Smooth muscle cell (in vitro differentiated cells): ENCODE measurements around the gene ATG2A. TPM values are rescaled to one million over a fixed set of nuclear protein-coding genes. Genes with fewer than 3 reads are reported as not detected.

Source experiments
- DNase-seq: peaks from one replicate; lab custom pipeline; 2025; ENCODE audit not compliant: unreplicated experiment; lab: John Stamatoyannopoulos, UW
- H2AFZ ChIP-seq: fragments of 200-600 bp; sonication (generic); 2 replicates; pipeline ENCODE4 v1.6.0; 2016; ENCODE audit warnings: antibody characterized with exemption, low read depth, mild to moderate bottlenecking
- H3F3A ChIP-seq: fragments of 200-600 bp; sonication (generic); 2 replicates; pipeline ENCODE4 v1.6.0; 2017; ENCODE audit warnings: antibody characterized with exemption, low read depth
- H3K27ac ChIP-seq: fragments of 200-600 bp; sonication (generic); 2 replicates; pipeline ENCODE4 v1.5.1; 2016; ENCODE audit warnings: low read depth, mild to moderate bottlenecking
- H3K27me3 ChIP-seq: fragments of 200-600 bp; sonication (generic); 2 replicates; pipeline ENCODE4 v1.6.1; 2016; ENCODE audit warnings: low read depth, mild to moderate bottlenecking
- H3K36me3 ChIP-seq: fragments of 200-600 bp; sonication (generic); 2 replicates; pipeline ENCODE4 v1.5.1; 2016; ENCODE audit warnings: low read depth
- H3K4me1 ChIP-seq: fragments of 200-600 bp; sonication (generic); 2 replicates; pipeline ENCODE4 v1.5.1; 2016; ENCODE audit warnings: low read depth
- H3K4me2 ChIP-seq: fragments of 200-600 bp; sonication (generic); 2 replicates; pipeline ENCODE4 v1.6.0; 2016; ENCODE audit warnings: mild to moderate bottlenecking
- H3K4me3 ChIP-seq: fragments of 200-600 bp; sonication (generic); 2 replicates; pipeline ENCODE4 v1.5.1; 2016; ENCODE audit warnings: mild to moderate bottlenecking
- H3K79me2 ChIP-seq: fragments of 200-600 bp; sonication (generic); 2 replicates; pipeline ENCODE4 v1.6.0; 2016; ENCODE audit warnings: low read depth, mild to moderate bottlenecking
- H3K9ac ChIP-seq: fragments of 200-600 bp; sonication (generic); 2 replicates; pipeline ENCODE4 v1.6.0; 2016; ENCODE audit warnings: low read depth
- H3K9me3 ChIP-seq: fragments of 200-600 bp; sonication (generic); replicated peaks from 2 replicates; pipeline ENCODE4 v1.5.1; 2016; ENCODE audit warnings: low read depth
- H4K20me1 ChIP-seq: fragments of 200-600 bp; sonication (generic); 2 replicates; pipeline ENCODE4 v1.6.0; 2016; ENCODE audit warnings: low read depth
- WGBS: methylation state at CpG from one replicate; pipeline ENCODE4 v1.1.7; 2016; ENCODE audit warnings: low lambda C conversion rate; 5-methylcytosine and 5-hydroxymethylcytosine counted together
- polyA plus RNA-seq: library from polyadenylated mRNA; unstranded; fragments of >200 nt; fragmentation: Nextera tagmentation; extraction: Ambion mirVana; gene quantifications from 2 replicates; pipeline ENCODE4 v1.2.1, GENCODE V29; 2016
- total RNA-seq: library from RNA; depleted of rRNA; stranded (reverse); fragments of >200 nt; gene quantifications from 2 replicates; pipeline ENCODE4 v1.2.3, GENCODE V29; 2014
- TF ChIP-seq, protein P1 (sequence below): fragments of 200-600 bp; sonication (generic); IDR thresholded peaks from 2 replicates; pipeline ENCODE4 v1.5.1; 2017; ENCODE audit warnings: borderline replicate concordance, mild to moderate bottlenecking, antibody characterized with exemption; ENCODE audit not compliant: insufficient read depth, poor library complexity, severe bottlenecking

ATG2A gene
- total and polyA plus RNA-seq, 2 experiments from 2014 or later, result 4.9 to 6.2 TPM

DNA sequence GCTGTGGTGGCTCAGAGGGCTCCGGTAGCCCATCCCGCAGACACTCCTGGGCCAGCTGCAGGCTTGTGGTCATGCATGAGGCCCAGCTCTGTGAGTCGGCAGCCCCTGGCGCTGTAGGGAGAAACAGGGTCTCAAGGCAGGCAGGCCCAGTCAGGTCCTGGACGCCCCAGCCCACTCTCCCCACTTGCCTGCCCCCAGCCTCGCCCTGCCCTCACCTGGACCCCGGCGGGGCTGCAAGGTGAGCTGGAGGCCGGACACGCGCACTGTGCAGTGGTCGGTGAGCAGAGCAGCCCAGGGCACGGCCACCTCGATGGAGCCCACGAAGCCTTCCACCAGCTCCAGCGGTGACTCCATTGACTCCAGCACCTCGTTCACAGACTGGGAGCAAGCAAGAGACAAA is 2.9 kb downstream of the ATG2A start:
- Histone ChIP-seq H3K4me2 (no peak overlapping the region), H3K36me3 (no peaks in the 10 kb centered on the region), H3K27me3 (no peaks in the 10 kb centered on the region), H3K9ac (no peak overlapping the region), H3K4me3 (no peak overlapping the region), H3K27ac (no peak overlapping the region), H3K79me2 (peaks cover 18% of the 10 kb centered on the region), H3K9me3 (no peaks in the 10 kb centered on the region), H3K4me1 (peaks cover 17% of the 10 kb centered on the region), H2AFZ (no peak overlapping the region), H3F3A (peaks cover 6% of the 10 kb centered on the region), H4K20me1 (no peaks in the 10 kb centered on the region)
- WGBS, result 94% methylated on average over 17 of the region's 17 CpGs
- DNase-seq, result no peak
- TF ChIP-seq, protein P1, sequence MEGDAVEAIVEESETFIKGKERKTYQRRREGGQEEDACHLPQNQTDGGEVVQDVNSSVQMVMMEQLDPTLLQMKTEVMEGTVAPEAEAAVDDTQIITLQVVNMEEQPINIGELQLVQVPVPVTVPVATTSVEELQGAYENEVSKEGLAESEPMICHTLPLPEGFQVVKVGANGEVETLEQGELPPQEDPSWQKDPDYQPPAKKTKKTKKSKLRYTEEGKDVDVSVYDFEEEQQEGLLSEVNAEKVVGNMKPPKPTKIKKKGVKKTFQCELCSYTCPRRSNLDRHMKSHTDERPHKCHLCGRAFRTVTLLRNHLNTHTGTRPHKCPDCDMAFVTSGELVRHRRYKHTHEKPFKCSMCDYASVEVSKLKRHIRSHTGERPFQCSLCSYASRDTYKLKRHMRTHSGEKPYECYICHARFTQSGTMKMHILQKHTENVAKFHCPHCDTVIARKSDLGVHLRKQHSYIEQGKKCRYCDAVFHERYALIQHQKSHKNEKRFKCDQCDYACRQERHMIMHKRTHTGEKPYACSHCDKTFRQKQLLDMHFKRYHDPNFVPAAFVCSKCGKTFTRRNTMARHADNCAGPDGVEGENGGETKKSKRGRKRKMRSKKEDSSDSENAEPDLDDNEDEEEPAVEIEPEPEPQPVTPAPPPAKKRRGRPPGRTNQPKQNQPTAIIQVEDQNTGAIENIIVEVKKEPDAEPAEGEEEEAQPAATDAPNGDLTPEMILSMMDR, result no peak

DNA sequence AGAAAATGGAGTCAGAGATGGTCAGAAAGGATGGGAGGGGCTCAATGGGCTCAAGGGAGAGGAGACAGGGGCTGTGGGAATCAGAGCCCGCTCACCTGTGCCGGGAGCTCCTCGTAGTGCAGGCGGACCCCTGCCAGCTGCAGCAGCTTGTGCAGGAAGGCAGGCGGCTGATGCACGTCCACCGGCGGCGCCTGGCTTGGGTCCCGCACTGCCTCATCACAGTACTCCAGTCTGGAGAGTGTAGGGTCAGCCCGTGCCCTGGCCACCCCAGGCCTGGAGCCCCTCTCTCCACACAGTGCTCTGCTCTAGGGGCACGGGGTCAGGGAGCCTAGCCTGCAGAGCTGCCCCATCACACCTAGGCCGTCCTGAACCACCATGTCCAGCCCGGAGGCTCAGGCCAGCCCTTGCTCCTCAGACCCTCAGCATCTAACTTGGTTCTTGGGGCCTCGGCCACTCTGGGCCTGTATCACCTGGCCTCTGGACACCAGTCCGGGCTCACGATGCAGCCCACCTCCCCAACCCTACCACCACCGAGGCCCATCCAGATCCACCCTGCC is 3.8 kb downstream of the ATG2A start:
- Histone ChIP-seq H3K9ac (no peak overlapping the region), H3K36me3 (no peaks in the 10 kb centered on the region), H3K27ac (no peak overlapping the region), H3K4me1 (peaks cover 15% of the 10 kb centered on the region), H3K27me3 (no peaks in the 10 kb centered on the region), H3K79me2 (peaks cover 18% of the 10 kb centered on the region), H4K20me1 (no peaks in the 10 kb centered on the region), H3K4me3 (no peak overlapping the region), H3K4me2 (no peak overlapping the region), H3F3A (peaks cover 6% of the 10 kb centered on the region), H3K9me3 (no peaks in the 10 kb centered on the region), H2AFZ (no peak overlapping the region)
- DNase-seq, result no peak
- TF ChIP-seq, protein P1, result no peak
- WGBS, result 92% methylated on average over 18 of the region's 18 CpGs

DNA sequence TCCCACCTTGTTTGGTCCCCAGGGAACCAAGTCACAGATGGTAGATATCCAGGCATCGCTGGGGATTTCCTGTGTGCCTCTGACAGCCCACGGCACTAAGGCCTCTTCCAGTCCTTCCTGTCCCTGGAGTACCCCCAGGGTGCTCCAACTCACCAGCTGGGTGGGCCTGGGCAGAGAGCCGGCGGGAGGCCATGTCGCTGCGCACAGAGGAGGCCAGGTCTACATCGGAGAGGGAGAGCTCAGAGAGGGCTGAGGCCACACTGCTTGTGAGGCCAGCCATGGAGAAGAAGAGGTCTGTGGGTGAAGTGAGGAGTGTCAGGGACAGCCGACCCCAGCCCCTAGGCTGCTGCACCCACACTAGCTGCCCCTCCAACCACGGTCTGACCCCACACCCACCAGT is 5.3 kb downstream of the ATG2A start:
- no peak overlapping the region for H3K27ac ChIP-seq
- H3K4me3 ChIP-seq, result no peak overlapping the region
- no peaks in the 10 kb centered on the region for H3K27me3 ChIP-seq
- no peaks in the 10 kb centered on the region for H3K9me3 ChIP-seq
- no peak overlapping the region for H3K4me2 ChIP-seq
- H4K20me1 ChIP-seq, result no peaks in the 10 kb centered on the region
- no peaks in the 10 kb centered on the region for H3F3A ChIP-seq
- H2AFZ ChIP-seq, result no peak overlapping the region
- no peak overlapping the region for H3K9ac ChIP-seq
- DNase-seq, result no peak
- peaks cover 8% of the 10 kb centered on the region for H3K4me1 ChIP-seq
- 96% methylated on average over 9 of the region's 9 CpGs for WGBS
- TF ChIP-seq, protein P1, result no peak
- peaks cover 16% of the 10 kb centered on the region for H3K79me2 ChIP-seq
- no peaks in the 10 kb centered on the region for H3K36me3 ChIP-seq

GRCh38 chr11:64911142-64911541 is 5.9 kb downstream of the ATG2A start:
- no peak overlapping the region for H3K4me3 ChIP-seq
- no peaks in the 10 kb centered on the region for H3K9me3 ChIP-seq
- H3K4me2 ChIP-seq, result no peak overlapping the region
- TF ChIP-seq, protein P1, result no peak
- no peak overlapping the region for H3K27ac ChIP-seq
- peaks cover 11% of the 10 kb centered on the region for H3K79me2 ChIP-seq
- no peak for DNase-seq
- WGBS, result 100% methylated on average over 7 of the region's 7 CpGs
- H2AFZ ChIP-seq, result no peak overlapping the region
- H4K20me1 ChIP-seq, result no peaks in the 10 kb centered on the region
- no peaks in the 10 kb centered on the region for H3K36me3 ChIP-seq
- H3K9ac ChIP-seq, result no peak overlapping the region
- H3K27me3 ChIP-seq, result no peaks in the 10 kb centered on the region
- no peaks in the 10 kb centered on the region for H3F3A ChIP-seq
- H3K4me1 ChIP-seq, result peaks cover 4% of the 10 kb centered on the region
